MV-4-11 (cell line): ENCODE results near the gene SNRNP27.

Experiments
- DNase-seq: peaks from one replicate; lab custom pipeline; 2025; lab: John Stamatoyannopoulos, UW

Gene SNRNP27

DNA sequence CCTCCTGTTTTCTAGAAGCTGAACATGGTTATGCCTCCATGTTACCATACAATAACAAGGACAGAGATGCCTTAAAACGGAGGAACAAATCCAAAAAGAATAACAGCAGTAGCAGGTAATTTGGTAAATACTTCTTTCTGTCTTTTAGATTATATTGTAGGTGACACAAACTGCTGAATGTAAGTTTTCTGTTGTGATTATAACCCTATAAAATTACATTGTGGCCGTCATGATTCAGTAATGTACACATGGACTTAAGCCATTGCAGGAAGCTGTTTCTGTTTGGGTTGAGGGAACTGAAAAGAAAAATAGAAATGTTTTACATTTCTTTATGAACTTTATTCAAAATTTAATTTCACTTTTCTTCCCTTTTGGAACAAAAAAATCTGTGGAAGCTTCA, 22.4 kb downstream of the SNRNP27 start:
- DNase-seq = no peak

- peak; percentile 55 for DNase-seq
Measured at GRCh38 chr2:69917852-69918251, 24.1 kb downstream of the SNRNP27 start.

DNA sequence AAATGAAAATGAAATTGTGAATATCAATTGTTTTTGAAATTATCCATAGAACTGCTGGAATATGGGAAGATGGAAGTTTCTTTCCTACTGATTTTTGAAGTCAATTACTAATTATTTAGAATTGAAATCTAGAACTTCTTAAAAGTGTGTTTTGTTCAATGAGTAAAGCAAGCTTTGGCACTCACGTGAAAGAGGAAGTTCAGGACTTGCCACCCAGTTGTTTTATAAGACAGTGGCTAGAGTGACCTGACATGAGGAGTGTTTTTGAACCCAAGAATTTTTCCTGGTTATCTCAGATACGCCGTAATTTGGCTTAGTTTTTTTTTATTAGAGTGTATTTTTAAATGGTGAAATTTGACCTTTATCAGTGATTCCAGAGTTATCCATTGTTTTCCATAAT, 24.6 kb downstream of the SNRNP27 start:
- peak; percentile 70 for DNase-seq

DNA sequence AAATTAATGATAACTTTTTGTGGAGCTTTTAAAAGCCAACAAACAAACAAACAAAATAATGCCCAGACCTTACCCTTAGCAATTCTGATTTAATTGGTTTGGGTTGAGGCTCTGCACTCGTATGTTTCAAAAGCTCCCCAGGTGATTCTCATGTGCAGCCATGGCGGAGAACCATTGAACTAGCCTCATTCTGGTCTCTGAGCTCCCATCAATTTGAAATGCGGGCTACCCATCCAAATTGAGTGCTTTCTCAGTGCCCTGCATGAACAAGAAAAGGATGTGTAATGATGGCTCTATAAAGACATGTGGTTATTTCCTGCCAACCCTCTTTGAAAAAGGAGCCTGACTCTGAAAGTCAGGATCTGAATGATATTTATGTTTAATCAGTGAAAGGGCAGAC, 29.4 kb downstream of the SNRNP27 start:
- DNase-seq = no peak

GRCh38 chr2:69926849-69927515, 33.2 kb downstream of the SNRNP27 start:
- DNase-seq = peak; percentile 93

DNA sequence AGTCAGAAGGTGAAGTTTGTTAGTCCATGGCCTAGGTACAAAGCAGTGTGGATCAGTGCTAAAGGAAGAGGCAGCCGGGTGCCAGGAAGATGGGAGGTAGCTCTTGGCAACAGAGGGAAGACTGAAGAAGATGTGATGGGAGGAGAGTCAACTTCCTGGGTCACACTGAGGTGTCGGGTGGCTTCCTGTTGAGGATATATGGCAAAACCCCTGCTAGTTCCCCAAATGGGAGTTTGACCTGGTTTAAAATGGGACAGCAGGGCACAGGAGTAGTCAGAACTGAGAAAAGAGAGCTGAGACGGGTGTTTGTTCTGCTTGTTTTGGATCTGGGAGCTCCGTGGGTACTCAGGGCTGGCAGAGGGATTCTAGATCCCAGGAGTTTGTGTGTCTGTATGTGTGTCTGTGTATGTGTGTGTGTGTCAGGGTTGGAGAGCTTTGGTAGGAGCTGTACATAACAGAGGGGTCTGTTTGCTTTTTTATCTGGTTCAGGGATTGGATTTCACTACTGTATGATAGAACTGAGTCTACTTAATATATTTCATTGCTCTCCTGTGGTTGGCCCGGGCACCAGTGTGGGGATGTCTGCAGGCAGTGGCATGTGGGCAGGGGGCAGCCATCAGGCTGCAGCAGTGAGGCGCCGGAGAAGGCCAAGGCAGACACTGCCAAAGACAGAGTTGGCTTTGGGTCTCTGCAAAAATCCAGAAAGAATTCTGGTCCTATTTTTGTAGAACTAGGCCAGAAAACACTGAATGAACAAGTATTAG, 38.3 kb downstream of the SNRNP27 start:
- peak; percentile 63 for DNase-seq

- no peak for DNase-seq
Measured at GRCh38 chr2:69932596-69932922, 38.8 kb downstream of the SNRNP27 start.

GRCh38 chr2:69933254-69933828, 39.6 kb downstream of the SNRNP27 start:
- peak; percentile 50 for DNase-seq

DNA sequence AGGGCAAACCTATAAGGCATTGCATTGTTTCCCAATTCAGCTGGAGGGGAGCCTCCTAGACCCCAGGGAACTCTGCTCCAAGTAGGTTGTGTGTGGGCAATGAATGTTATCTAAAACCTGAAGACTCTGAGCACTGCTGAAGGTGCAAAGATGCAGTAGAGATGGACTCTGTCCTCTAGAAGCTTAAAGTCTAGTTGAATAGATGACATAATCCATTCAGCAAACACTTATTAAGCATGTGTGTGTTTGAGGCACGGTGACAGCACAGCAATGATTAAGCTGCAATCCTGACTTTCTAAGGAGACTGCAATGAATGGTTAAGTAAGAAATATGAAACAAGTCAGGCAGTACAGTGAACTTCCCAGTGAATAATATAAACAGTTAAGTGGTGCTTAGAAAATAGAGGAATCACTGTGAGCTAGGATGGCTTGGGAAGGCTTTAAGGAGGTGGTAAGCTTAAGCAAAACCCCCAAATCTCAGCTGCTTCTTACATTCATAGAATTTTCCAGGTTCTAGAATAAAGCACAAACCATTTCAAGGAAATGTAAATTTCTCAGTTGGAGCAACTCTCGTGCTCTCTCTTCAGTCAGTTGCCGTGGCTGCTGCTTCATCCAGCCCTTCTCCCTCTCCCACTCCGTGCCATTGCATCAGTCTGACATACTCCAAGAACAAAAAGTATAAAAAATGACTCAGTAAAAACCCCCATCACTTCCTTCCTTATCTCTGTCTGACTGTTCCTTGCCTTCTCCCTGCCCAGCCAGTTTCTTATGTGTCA, 40.3 kb downstream of the SNRNP27 start:
- peak; percentile 74 for DNase-seq

GRCh38 chr2:69934614-69934908, 40.8 kb downstream of the SNRNP27 start:
- DNase-seq = no peak

- DNase-seq = no peak
Measured at GRCh38 chr2:69935011-69935410, 41.3 kb downstream of the SNRNP27 start.

DNA sequence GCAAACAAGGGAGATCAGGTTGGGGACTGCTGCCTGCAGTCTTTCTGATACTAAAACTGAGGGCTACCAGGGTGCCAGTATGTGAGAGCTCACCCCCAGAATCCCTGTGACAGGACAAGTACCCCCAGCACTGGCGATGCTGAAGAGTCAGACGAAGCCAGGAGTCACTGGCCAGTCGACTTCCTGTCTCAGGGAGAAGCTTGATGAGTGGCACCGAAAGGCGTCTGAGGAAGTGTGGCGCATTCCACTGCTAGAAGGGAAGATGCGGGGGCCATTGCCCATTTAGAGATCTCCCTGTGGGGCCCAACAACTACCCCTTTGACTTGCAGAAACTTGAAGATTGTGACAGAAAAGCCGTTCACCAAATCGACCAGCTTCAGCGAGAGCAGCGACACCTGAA, 43.1 kb downstream of the SNRNP27 start:
- no peak for DNase-seq

DNA sequence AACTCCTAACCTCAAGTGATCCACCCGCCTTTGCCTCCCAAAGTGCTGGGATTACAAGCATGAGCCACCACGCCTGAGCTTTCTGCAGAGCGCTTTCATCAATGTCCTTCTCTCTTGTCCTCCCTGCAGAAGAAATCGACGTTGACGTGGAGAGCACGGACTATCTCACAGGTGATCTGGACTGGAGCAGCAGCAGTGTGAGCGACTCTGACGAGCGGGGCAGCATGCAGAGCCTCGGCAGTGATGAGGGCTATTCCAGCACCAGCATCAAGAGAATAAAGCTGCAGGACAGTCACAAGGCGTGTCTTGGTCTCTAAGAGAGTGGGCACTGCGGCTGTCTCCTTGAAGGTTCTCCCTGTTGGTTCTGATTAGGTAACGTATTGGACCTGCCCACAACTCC, 44.2 kb downstream of the SNRNP27 start:
- no peak for DNase-seq

GRCh38 chr2:69939722-69940121, 46.0 kb downstream of the SNRNP27 start:
- no peak for DNase-seq

GRCh38 chr2:69940691-69941090, 46.9 kb downstream of the SNRNP27 start:
- no peak for DNase-seq

DNA sequence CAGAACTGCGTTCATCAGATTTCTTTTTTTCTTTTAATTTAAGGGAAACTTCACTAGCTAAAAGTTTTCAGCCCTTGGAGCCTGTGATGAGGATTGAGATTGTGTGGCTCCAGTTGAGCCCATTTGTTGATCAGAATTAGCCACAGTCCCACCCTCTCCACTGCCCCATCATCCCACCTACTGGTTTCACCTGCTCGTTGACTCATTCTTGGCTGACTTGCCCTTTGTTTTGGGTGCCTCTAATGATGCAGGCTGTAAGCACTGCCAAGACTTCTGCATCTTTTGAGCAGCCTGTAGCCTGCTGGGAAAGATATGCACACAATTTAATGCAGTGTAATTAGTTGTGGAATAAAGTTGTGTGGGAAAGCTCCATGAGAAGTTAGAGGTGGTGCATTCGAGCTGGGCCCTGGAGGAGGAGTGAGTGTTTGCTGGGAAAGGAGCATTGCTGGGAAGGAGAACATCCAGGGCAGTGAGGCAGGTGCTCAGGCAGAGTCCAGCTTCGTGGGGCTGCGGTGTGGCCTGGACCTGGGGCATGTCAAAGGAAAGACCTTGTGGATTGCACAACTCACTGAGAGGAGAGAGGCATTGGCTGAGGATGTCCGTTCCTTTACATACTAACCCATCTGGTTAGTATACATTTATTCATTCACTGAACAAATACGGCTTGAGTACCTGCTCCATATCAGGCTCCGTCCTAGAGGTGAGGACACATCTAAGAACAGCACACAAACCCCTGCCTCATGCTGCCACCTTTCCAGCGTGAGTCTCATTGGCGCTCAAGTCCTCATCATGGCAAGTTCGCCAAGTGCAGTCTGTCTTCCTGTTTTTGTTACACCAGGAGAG, 49.5 kb downstream of the SNRNP27 start:
- no peak for DNase-seq

DNA sequence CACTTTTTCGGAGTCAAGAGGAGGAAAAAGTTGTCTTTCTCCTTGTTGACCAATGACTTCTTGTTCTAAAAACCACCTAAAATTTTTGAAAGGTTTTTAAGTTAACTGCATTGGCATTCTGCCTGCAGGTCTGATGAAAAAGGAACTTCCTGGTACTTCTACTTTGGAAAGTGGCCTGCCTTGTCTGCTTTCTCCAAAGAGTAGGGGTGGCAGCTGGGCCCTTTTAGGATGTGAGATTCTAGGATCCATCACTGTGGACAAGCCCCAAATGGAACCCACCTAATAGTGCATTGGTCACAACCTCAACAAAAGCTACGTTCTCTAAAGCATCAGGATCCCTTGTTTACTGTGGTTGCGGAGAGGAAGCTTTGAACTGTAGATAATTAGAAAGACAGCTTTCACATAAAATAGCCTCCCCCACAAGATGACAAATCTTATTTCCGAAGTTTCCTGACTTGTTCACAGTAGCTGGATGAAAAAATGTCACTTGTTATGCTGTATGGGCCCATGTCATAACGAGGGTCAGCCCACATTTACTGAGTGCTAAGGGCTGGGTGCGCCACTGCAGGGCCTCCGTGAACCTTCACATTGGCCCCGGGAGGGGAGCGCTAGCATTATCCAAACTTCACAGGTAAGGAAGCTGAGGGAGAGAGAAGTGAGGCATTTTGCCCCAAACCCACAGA, 50.2 kb downstream of the SNRNP27 start:
- DNase-seq = no peak

- DNase-seq = no peak
Measured at GRCh38 chr2:69944756-69945155, 51.0 kb downstream of the SNRNP27 start.

GRCh38 chr2:69945441-69945840, 51.7 kb downstream of the SNRNP27 start:
- peak; percentile 83 for DNase-seq

- DNase-seq = no peak
Measured at GRCh38 chr2:69945941-69946340, 52.2 kb downstream of the SNRNP27 start.
